HEK293 (cell line): ENCODE measurements around the gene SLCO4A1.

Experiments
- CTCF ChIA-PET: fragments of 350-600 bp; formaldehyde crosslinking; extraction: SDS; loops from one replicate; lab custom pipeline; 2021; ENCODE audit warnings: antibody characterized with exemption; lab: Yijun Ruan, JAX
- POLR2A ChIA-PET: fragments of 300-600 bp; formaldehyde crosslinking; extraction: SDS; loops from one replicate; lab custom pipeline; 2020; ENCODE audit warnings: antibody characterized with exemption, inconsistent platforms; lab: Yijun Ruan, JAX
- H3K27ac ChIP-seq: fragments of 200-500 bp; sonication (Bioruptor generic); 2 replicates; pipeline ENCODE4 v1.5.1; 2014; ENCODE audit warnings: low read depth, low read length, control low read depth, inconsistent platforms; ENCODE audit errors: extremely low read depth
- H3K36me3 ChIP-seq, 2 experiments: fragments of 200-500 bp in 1 of 2; sonication (Bioruptor generic) in 1 of 2; 1 replicate in 1 of 2; 2 replicates in 1 of 2; pipeline ENCODE4 v1.5.1; 2014 to 2017; ENCODE audit warnings: inconsistent platforms in 2 of 2, low read length in 2 of 2; ENCODE audit not compliant: control insufficient read depth in 2 of 2, insufficient read depth in 1 of 2
- H3K4me1 ChIP-seq: fragments of 200-500 bp; sonication (Bioruptor generic); 2 replicates; pipeline ENCODE4 v1.5.1; 2014; ENCODE audit warnings: mild to moderate bottlenecking, low read length, inconsistent platforms; ENCODE audit not compliant: control insufficient read depth, insufficient read depth
- H3K4me3 ChIP-seq: 2 replicates; pipeline ENCODE4 v1.5.1; 2011; ENCODE audit warnings: low read depth, mild to moderate bottlenecking, control low read depth, low read length, moderate library complexity
- H3K9me3 ChIP-seq: fragments of 200-500 bp; sonication (Bioruptor generic); 2 replicates; pipeline ENCODE4 v1.5.1; 2014; ENCODE audit warnings: low read depth, low read length, inconsistent platforms; ENCODE audit not compliant: control insufficient read depth, insufficient read depth
- GFI1B ChIP-seq: fragments of 450-650 bp; formaldehyde crosslinking; IDR thresholded peaks from 2 replicates; pipeline ENCODE4 v1.5.1; 2016; ENCODE audit warnings: missing biosample characterization, missing genetic modification characterization
- GLI4 ChIP-seq: fragments of 450-650 bp; formaldehyde crosslinking; IDR thresholded peaks from 2 replicates; pipeline ENCODE4 v1.5.1; 2016; ENCODE audit warnings: missing biosample characterization, missing genetic modification characterization
- REPIN1 ChIP-seq: fragments of 450-650 bp; formaldehyde crosslinking; IDR thresholded peaks from 2 replicates; pipeline ENCODE4 v1.5.1; 2017; ENCODE audit warnings: missing biosample characterization, missing genetic modification characterization, low read depth
- SCRT2 ChIP-seq: fragments of 450-650 bp; formaldehyde crosslinking; IDR thresholded peaks from 2 replicates; pipeline ENCODE4 v1.5.1; 2016; ENCODE audit warnings: missing biosample characterization, missing genetic modification characterization
- ZEB2 ChIP-seq: fragments of 450-650 bp; formaldehyde crosslinking; IDR thresholded peaks from 2 replicates; pipeline ENCODE4 v1.5.1; 2016; ENCODE audit warnings: missing biosample characterization, missing genetic modification characterization
- ZNF112 ChIP-seq: fragments of 450-650 bp; formaldehyde crosslinking; IDR thresholded peaks from 2 replicates; pipeline ENCODE4 v1.5.0; 2017; ENCODE audit warnings: missing biosample characterization, missing genetic modification characterization
- ZNF223 ChIP-seq: fragments of 450-650 bp; formaldehyde crosslinking; IDR thresholded peaks from 2 replicates; pipeline ENCODE4 v1.5.1; 2016; ENCODE audit warnings: missing biosample characterization, missing genetic modification characterization
- ZNF394 ChIP-seq: fragments of 450-650 bp; formaldehyde crosslinking; IDR thresholded peaks from 2 replicates; pipeline ENCODE4 v1.5.1; 2016; ENCODE audit warnings: missing biosample characterization, missing genetic modification characterization, mild to moderate bottlenecking, moderate library complexity, borderline replicate concordance
- ZNF48 ChIP-seq: fragments of 450-650 bp; formaldehyde crosslinking; IDR thresholded peaks from 2 replicates; pipeline ENCODE4 v1.5.1; 2016; ENCODE audit warnings: missing biosample characterization, missing genetic modification characterization
- ZNF501 ChIP-seq: fragments of 450-650 bp; formaldehyde crosslinking; IDR thresholded peaks from 2 replicates; pipeline ENCODE4 v1.5.1; 2016; ENCODE audit warnings: missing biosample characterization, missing genetic modification characterization
- ZNF521 ChIP-seq: fragments of 450-650 bp; formaldehyde crosslinking; IDR thresholded peaks from 2 replicates; pipeline ENCODE4 v1.5.1; 2017; ENCODE audit warnings: missing biosample characterization, mild to moderate bottlenecking, missing genetic modification characterization
- ZNF571 ChIP-seq: fragments of 450-650 bp; formaldehyde crosslinking; IDR thresholded peaks from 2 replicates; pipeline ENCODE4 v1.5.0; 2017; ENCODE audit warnings: missing biosample characterization, missing genetic modification characterization
- ZNF600 ChIP-seq: fragments of 450-650 bp; formaldehyde crosslinking; IDR thresholded peaks from 2 replicates; pipeline ENCODE4 v1.5.1; 2016; ENCODE audit warnings: missing biosample characterization, missing genetic modification characterization
- ZNF621 ChIP-seq: fragments of 450-650 bp; formaldehyde crosslinking; IDR thresholded peaks from 2 replicates; pipeline ENCODE4 v1.5.1; 2017; ENCODE audit warnings: missing biosample characterization, missing genetic modification characterization
- ZNF707 ChIP-seq: fragments of 450-650 bp; formaldehyde crosslinking; IDR thresholded peaks from 2 replicates; pipeline ENCODE4 v1.5.1; 2016; ENCODE audit warnings: missing biosample characterization, missing genetic modification characterization
- TF ChIP-seq, protein P1 (sequence below): fragments of 450-650 bp; formaldehyde crosslinking; IDR thresholded peaks from 2 replicates; pipeline ENCODE4 v1.5.1; 2017; ENCODE audit warnings: missing biosample characterization, missing genetic modification characterization
- TF ChIP-seq, protein P2 (sequence below): fragments of 450-650 bp; formaldehyde crosslinking; IDR thresholded peaks from 2 replicates; pipeline ENCODE4 v1.5.1; 2016; ENCODE audit warnings: missing biosample characterization, missing genetic modification characterization, borderline replicate concordance
- TF ChIP-seq, protein P3 (sequence below): fragments of 450-650 bp; formaldehyde crosslinking; IDR thresholded peaks from 2 replicates; pipeline ENCODE4 v1.5.1; 2017; ENCODE audit warnings: missing biosample characterization, missing genetic modification characterization

The SLCO4A1 gene

DNA sequence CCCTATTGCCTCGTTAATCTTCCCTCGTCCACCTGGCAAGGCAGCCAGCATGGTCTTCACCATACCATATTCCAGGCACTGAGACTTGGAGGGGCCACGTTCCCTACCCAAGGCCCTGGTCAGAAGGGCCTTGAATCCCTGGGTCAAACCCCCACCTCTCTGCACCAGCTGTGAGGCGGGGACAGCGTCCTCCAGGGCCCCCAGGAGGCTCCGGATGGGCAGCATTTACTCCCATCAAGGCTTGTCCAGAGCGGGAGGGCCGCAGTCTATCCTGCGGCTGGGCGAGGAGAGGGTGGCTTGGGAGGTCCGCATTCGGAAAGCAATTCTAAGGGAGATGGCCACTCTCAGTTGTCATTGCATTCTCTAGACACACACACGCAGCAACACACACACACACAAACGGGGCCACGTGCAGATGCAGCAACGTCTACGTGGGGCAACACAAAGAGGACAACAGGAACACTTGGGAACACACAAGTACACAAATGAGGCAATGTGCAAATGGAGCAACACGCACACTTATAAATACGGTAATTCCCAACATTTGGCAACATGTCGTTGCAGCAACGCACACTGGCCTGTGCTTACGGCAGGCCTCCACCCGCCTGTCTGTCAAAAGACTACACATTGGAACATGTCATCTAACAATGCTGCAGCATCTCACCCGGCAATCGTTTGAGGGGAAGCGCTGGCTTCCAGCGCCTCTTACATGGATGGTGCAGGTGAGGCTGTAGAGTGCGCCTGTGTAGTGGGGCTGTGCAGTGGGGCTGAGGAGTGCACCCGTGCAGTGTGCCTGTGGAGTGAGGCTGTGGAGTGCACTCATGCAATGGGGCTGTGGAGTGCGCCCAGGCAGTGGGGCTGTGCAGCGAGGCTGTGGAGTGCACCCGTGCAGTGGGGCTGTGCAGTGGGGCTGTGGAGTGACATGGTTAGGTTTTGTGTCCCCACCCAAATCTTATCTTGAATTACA is 53.4 kb downstream of the SLCO4A1 start:
- Histone ChIP-seq H3K4me3 (no peak overlapping the region), H3K27ac (no peak overlapping the region), H3K4me1 (peaks cover 2% of the 10 kb centered on the region; the same call in 1 of the 2 replicates)
- TF ChIP-seq, protein P1, sequence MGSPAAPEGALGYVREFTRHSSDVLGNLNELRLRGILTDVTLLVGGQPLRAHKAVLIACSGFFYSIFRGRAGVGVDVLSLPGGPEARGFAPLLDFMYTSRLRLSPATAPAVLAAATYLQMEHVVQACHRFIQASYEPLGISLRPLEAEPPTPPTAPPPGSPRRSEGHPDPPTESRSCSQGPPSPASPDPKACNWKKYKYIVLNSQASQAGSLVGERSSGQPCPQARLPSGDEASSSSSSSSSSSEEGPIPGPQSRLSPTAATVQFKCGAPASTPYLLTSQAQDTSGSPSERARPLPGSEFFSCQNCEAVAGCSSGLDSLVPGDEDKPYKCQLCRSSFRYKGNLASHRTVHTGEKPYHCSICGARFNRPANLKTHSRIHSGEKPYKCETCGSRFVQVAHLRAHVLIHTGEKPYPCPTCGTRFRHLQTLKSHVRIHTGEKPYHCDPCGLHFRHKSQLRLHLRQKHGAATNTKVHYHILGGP: no peak
- no peak for TF ChIP-seq ZNF521 (tag by site-specific recombination)
- TF ChIP-seq ZNF571 (tag by site-specific recombination): no peak
- TF ChIP-seq GLI4 (tag by site-specific recombination): no peak
- no peak for TF ChIP-seq ZNF621 (tag by site-specific recombination)
- no peak for TF ChIP-seq SCRT2 (tag by site-specific recombination)
- no peak for TF ChIP-seq ZNF48
- TF ChIP-seq GFI1B (tag by site-specific recombination): no peak
- no peak for TF ChIP-seq ZNF394 (tag by site-specific recombination)
- TF ChIP-seq, protein P2, sequence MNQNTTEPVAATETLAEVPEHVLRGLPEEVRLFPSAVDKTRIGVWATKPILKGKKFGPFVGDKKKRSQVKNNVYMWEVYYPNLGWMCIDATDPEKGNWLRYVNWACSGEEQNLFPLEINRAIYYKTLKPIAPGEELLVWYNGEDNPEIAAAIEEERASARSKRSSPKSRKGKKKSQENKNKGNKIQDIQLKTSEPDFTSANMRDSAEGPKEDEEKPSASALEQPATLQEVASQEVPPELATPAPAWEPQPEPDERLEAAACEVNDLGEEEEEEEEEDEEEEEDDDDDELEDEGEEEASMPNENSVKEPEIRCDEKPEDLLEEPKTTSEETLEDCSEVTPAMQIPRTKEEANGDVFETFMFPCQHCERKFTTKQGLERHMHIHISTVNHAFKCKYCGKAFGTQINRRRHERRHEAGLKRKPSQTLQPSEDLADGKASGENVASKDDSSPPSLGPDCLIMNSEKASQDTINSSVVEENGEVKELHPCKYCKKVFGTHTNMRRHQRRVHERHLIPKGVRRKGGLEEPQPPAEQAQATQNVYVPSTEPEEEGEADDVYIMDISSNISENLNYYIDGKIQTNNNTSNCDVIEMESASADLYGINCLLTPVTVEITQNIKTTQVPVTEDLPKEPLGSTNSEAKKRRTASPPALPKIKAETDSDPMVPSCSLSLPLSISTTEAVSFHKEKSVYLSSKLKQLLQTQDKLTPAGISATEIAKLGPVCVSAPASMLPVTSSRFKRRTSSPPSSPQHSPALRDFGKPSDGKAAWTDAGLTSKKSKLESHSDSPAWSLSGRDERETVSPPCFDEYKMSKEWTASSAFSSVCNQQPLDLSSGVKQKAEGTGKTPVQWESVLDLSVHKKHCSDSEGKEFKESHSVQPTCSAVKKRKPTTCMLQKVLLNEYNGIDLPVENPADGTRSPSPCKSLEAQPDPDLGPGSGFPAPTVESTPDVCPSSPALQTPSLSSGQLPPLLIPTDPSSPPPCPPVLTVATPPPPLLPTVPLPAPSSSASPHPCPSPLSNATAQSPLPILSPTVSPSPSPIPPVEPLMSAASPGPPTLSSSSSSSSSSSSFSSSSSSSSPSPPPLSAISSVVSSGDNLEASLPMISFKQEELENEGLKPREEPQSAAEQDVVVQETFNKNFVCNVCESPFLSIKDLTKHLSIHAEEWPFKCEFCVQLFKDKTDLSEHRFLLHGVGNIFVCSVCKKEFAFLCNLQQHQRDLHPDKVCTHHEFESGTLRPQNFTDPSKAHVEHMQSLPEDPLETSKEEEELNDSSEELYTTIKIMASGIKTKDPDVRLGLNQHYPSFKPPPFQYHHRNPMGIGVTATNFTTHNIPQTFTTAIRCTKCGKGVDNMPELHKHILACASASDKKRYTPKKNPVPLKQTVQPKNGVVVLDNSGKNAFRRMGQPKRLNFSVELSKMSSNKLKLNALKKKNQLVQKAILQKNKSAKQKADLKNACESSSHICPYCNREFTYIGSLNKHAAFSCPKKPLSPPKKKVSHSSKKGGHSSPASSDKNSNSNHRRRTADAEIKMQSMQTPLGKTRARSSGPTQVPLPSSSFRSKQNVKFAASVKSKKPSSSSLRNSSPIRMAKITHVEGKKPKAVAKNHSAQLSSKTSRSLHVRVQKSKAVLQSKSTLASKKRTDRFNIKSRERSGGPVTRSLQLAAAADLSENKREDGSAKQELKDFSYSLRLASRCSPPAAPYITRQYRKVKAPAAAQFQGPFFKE (tag by site-specific recombination): no peak
- no peak for TF ChIP-seq ZEB2 (tag by site-specific recombination)
- no peak for TF ChIP-seq ZNF707 (tag by site-specific recombination)
- TF ChIP-seq ZNF223 (tag by site-specific recombination): no peak
- TF ChIP-seq ZNF501: no peak
- no peak for TF ChIP-seq REPIN1 (tag by site-specific recombination)
- TF ChIP-seq, all 188 proteins: peak for 0
- no peaks in the 10 kb centered on the region for H3K9me3 ChIP-seq
- POLR2A ChIA-PET: no interaction called here
- CTCF ChIA-PET: interaction anchor here (0.6 to 1.3 kb wide), 2 partner anchors 41 to 96 kb away, joined by 3 read pairs; no protein-coding TSS in a partner anchor
- H3K36me3 ChIP-seq: no peaks in the 10 kb centered on the region

DNA sequence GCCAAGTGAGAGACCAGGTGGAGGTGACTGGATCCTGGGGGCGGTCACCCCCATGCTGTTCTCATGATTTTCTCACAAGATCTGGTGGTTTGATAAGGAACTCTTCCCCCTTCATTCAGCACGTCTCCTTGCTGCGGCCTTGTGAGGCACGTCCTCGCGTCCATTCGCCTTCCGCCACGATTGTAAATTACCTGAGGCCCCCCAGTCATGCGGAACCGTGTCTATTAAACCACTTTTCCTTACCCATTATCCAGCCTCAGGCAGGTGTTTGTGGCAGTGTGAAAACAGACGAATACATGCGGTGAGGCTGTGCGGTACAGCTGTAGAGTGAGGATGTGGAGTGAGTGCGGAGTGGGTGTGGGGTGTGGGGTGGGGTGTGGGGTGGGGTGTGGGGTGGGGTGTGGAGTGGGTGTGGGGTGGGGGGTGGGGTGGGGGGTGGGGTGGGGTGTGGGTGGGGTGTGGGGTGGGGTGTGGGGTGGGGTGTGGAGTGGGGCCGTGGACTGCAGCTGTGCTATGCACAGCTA is 54.2 kb downstream of the SLCO4A1 start:
- H3K36me3 ChIP-seq: no peaks in the 10 kb centered on the region
- H3K27ac ChIP-seq: no peak overlapping the region
- H3K4me1 ChIP-seq: peaks cover 2% of the 10 kb centered on the region; the same call in 1 of the 2 replicates
- no peaks in the 10 kb centered on the region for H3K9me3 ChIP-seq
- H3K4me3 ChIP-seq: no peak overlapping the region
- TF ChIP-seq, protein P3, sequence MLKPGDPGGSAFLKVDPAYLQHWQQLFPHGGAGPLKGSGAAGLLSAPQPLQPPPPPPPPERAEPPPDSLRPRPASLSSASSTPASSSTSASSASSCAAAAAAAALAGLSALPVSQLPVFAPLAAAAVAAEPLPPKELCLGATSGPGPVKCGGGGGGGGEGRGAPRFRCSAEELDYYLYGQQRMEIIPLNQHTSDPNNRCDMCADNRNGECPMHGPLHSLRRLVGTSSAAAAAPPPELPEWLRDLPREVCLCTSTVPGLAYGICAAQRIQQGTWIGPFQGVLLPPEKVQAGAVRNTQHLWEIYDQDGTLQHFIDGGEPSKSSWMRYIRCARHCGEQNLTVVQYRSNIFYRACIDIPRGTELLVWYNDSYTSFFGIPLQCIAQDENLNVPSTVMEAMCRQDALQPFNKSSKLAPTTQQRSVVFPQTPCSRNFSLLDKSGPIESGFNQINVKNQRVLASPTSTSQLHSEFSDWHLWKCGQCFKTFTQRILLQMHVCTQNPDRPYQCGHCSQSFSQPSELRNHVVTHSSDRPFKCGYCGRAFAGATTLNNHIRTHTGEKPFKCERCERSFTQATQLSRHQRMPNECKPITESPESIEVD (tag by site-specific recombination): no peak
- TF ChIP-seq ZNF600 (no peak), ZNF112 (tag by site-specific recombination) (no peak)
- CTCF ChIA-PET: no interaction called here
- POLR2A ChIA-PET: no interaction called here
